Measurements from ENCODE around the gene MAP4. TPM values are rescaled to one million over a fixed set of nuclear protein-coding genes. Genes with fewer than 3 reads are reported as not detected.
"Not testable (repeated sequence)": the region's sequence is repeated elsewhere in the genome, so short reads cannot be mapped to it uniquely, and the experiment has no call there.

Gene MAP4
- total RNA-seq, 1 experiment from 2014 or later, result 137 TPM

- DNase-seq, result no peak
- ChIA-PET CTCF (no interaction called here), POLR2A (no interaction called here)
- Histone ChIP-seq H3K27me3 (replicated peaks; ENCODE audit: control insufficient read depth, insufficient read depth, low read length) (no peaks in the 10 kb centered on the region), H3K4me3 (ENCODE audit: low read depth, low read length) (no peak overlapping the region), H3K4me1 (no peaks in the 10 kb centered on the region), H3K36me3 (ENCODE audit: control insufficient read depth, insufficient read depth, low read length) (no peaks in the 10 kb centered on the region), H3K9me3 (no peaks in the 10 kb centered on the region; the same call in 1 of the 2 replicates)
- Mint-ChIP-seq H3K4me3 (ENCODE audit: unreplicated experiment) (no peak overlapping the region), H3K36me3 (ENCODE audit: insufficient read depth, unreplicated experiment) (peaks cover 14% of the 10 kb centered on the region), H3K27ac (ENCODE audit: unreplicated experiment) (no peak overlapping the region), H3K4me1 (ENCODE audit: low read depth, unreplicated experiment) (no peaks in the 10 kb centered on the region), H3K9me3 (ENCODE audit: unreplicated experiment) (no peaks in the 10 kb centered on the region), H3K27me3 (ENCODE audit: insufficient read depth, unreplicated experiment) (no peaks in the 10 kb centered on the region)
- TF ChIP-seq CTCF (IDR thresholded peaks at IDR 0.05; ENCODE audit: insufficient read depth in 1 of 2, low read depth in 1 of 2, low read length in 1 of 2, severe bottlenecking in 1 of 2, unreplicated experiment in 1 of 2), result no peak
- intact Hi-C loops (cut with micrococcal nuclease; ENCODE audit: unreplicated experiment), result no loop called here
- BruUV-seq (replicated peaks), result no TSS peak
These were observed 48.1 kb upstream of the MAP4 start for GRCh38 chr3:48064292-48064829.

- intact Hi-C loops (cut with micrococcal nuclease; ENCODE audit: unreplicated experiment); H3K9me3 Mint-ChIP-seq (ENCODE audit: unreplicated experiment); H3K4me1 ChIP-seq; H3K27me3 ChIP-seq (replicated peaks; ENCODE audit: control insufficient read depth, insufficient read depth, low read length); H3K4me3 ChIP-seq (ENCODE audit: low read depth, low read length); H3K4me1 Mint-ChIP-seq (ENCODE audit: low read depth, unreplicated experiment); H3K27me3 Mint-ChIP-seq (ENCODE audit: insufficient read depth, unreplicated experiment); POLR2A ChIA-PET; H3K9me3 ChIP-seq; H3K36me3 ChIP-seq (ENCODE audit: control insufficient read depth, insufficient read depth, low read length); BruUV-seq (replicated peaks); CTCF ChIA-PET; H3K27ac Mint-ChIP-seq (ENCODE audit: unreplicated experiment); DNase-seq; H3K4me3 Mint-ChIP-seq (ENCODE audit: unreplicated experiment): not testable (repeated sequence)
- H3K36me3 Mint-ChIP-seq (ENCODE audit: insufficient read depth, unreplicated experiment), result peaks cover 14% of the 10 kb centered on the region
These were observed 45.4 kb upstream of the MAP4 start for GRCh38 chr3:48061586-48061985.

- Mint-ChIP-seq H3K4me3 (ENCODE audit: unreplicated experiment) (no peak overlapping the region), H3K27ac (ENCODE audit: unreplicated experiment) (no peak overlapping the region), H3K27me3 (ENCODE audit: insufficient read depth, unreplicated experiment) (no peaks in the 10 kb centered on the region), H3K36me3 (ENCODE audit: insufficient read depth, unreplicated experiment) (peaks cover 19% of the 10 kb centered on the region), H3K4me1 (ENCODE audit: low read depth, unreplicated experiment) (no peaks in the 10 kb centered on the region), H3K9me3 (ENCODE audit: unreplicated experiment) (no peaks in the 10 kb centered on the region)
- POLR2A ChIA-PET, result no interaction called here
- no peak overlapping the region for H3K4me3 ChIP-seq (ENCODE audit: low read depth, low read length)
- TF ChIP-seq CTCF (IDR thresholded peaks at IDR 0.05; ENCODE audit: insufficient read depth in 1 of 2, low read depth in 1 of 2, low read length in 1 of 2, severe bottlenecking in 1 of 2, unreplicated experiment in 1 of 2), result no peak
- H3K9me3 ChIP-seq, result no peaks in the 10 kb centered on the region; the same call in 1 of the 2 replicates
- H3K4me1 ChIP-seq, result no peaks in the 10 kb centered on the region
- no peaks in the 10 kb centered on the region for H3K27me3 ChIP-seq (replicated peaks; ENCODE audit: control insufficient read depth, insufficient read depth, low read length)
- DNase-seq, result no peak
- CTCF ChIA-PET, result no interaction called here
- no TSS peak for BruUV-seq (replicated peaks)
- no peaks in the 10 kb centered on the region for H3K36me3 ChIP-seq (ENCODE audit: control insufficient read depth, insufficient read depth, low read length)
- intact Hi-C loops (cut with micrococcal nuclease; ENCODE audit: unreplicated experiment), result no loop called here
These were observed 41.9 kb upstream of the MAP4 start for GRCh38 chr3:48058091-48058490.

GRCh38 chr3:48057521-48057920, 41.3 kb upstream of the MAP4 start:
- BruUV-seq (replicated peaks), result no TSS peak
- POLR2A ChIA-PET, result no interaction called here
- H3K27me3 ChIP-seq (replicated peaks; ENCODE audit: control insufficient read depth, insufficient read depth, low read length), result no peaks in the 10 kb centered on the region
- no peak for TF ChIP-seq CTCF (IDR thresholded peaks at IDR 0.05; ENCODE audit: insufficient read depth in 1 of 2, low read depth in 1 of 2, low read length in 1 of 2, severe bottlenecking in 1 of 2, unreplicated experiment in 1 of 2)
- H3K9me3 ChIP-seq, result no peaks in the 10 kb centered on the region; the same call in 1 of the 2 replicates
- Mint-ChIP-seq H3K27me3 (ENCODE audit: insufficient read depth, unreplicated experiment) (no peaks in the 10 kb centered on the region), H3K27ac (ENCODE audit: unreplicated experiment) (no peak overlapping the region), H3K36me3 (ENCODE audit: insufficient read depth, unreplicated experiment) (peaks cover 15% of the 10 kb centered on the region), H3K9me3 (ENCODE audit: unreplicated experiment) (no peaks in the 10 kb centered on the region), H3K4me1 (ENCODE audit: low read depth, unreplicated experiment) (no peaks in the 10 kb centered on the region), H3K4me3 (ENCODE audit: unreplicated experiment) (no peak overlapping the region)
- H3K4me1 ChIP-seq, result no peaks in the 10 kb centered on the region
- no peak overlapping the region for H3K4me3 ChIP-seq (ENCODE audit: low read depth, low read length)
- H3K36me3 ChIP-seq (ENCODE audit: control insufficient read depth, insufficient read depth, low read length), result no peaks in the 10 kb centered on the region
- intact Hi-C loops (cut with micrococcal nuclease; ENCODE audit: unreplicated experiment), result no loop called here
- CTCF ChIA-PET, result no interaction called here
- no peak for DNase-seq

All from Caco-2 (cell line).